HCT116 (cell line): ENCODE data around the gene PI4K2A. TPM values are rescaled to one million over a fixed set of nuclear protein-coding genes. Genes with fewer than 3 reads are reported as not detected.

Experiments used
- ATAC-seq: fragments of 200-7000 bp; cut with Tn5 transposase; 2 replicates; pipeline ENCODE4 v1.9.1; 2020; ENCODE audit warnings: mild to moderate bottlenecking, moderate library complexity
- BruUV-seq: library from RNA; stranded (reverse); fragments of 400-500 nt; replicated peaks from 2 replicates; lab custom pipeline; 2021; lab: Mats Ljungman, UMichigan
- CTCF ChIA-PET: fragments of 300-600 bp; sonication (Branson Sonifier 250); formaldehyde crosslinking; loops from one replicate; lab custom pipeline; 2021; ENCODE audit warnings: antibody characterized with exemption; lab: Charles Lee
- POLR2A ChIA-PET: fragments of 300-600, 350-600 bp; sonication (Branson Sonifier 250); formaldehyde crosslinking; loops from one replicate; lab custom pipeline; 2021; ENCODE audit warnings: antibody characterized with exemption; lab: Charles Lee
- RAD21 ChIA-PET, 2 experiments: fragments of 300-600 bp; sonication (Branson Sonifier 250); formaldehyde crosslinking; loops; one replicate each; lab custom pipeline; 2023; ENCODE audit warnings: low total read pairs in 2 of 2; ENCODE audit not compliant: uncharacterized antibody in 2 of 2, unreplicated experiment in 2 of 2, low non-redundant PET in 1 of 2; lab: Charles Lee
- DNase-seq: peaks from one replicate; pipeline ENCODE4 v3.0.0-alpha.2; 2010; ENCODE audit warnings: low read depth, low spot score
- H2AFZ ChIP-seq: fragments of 200-600 bp; shearing (Covaris generic), sonication (generic); 2 replicates; pipeline ENCODE4 v1.6.1; 2017; ENCODE audit warnings: low read depth, mixed run types, mixed read lengths, antibody characterized with exemption, low read length; ENCODE audit not compliant: poor library complexity, severe bottlenecking
- H3K27ac ChIP-seq: 2 replicates; pipeline ENCODE4 v1.5.1; 2012; ENCODE audit warnings: low read depth, low read length
- H3K27me3 ChIP-seq: fragments of 200-600 bp; sonication (generic); 2 replicates; pipeline ENCODE4 v1.6.1; 2016; ENCODE audit warnings: mixed run types, low read length, mixed read lengths; ENCODE audit not compliant: insufficient read depth
- H3K36me3 ChIP-seq, 2 experiments: fragments of 200-500 bp in 1 of 2; fragments of 200-600 bp in 1 of 2; sonication (Bioruptor generic) in 1 of 2; sonication (generic) in 1 of 2; 2 replicates each; pipeline versions ENCODE4 v1.5.1 to v1.6.1; 2014 to 2016; ENCODE audit warnings: low read length in 2 of 2, inconsistent platforms in 1 of 2, mixed read lengths in 1 of 2, mixed run types in 1 of 2; ENCODE audit not compliant: insufficient read depth in 2 of 2, control insufficient read depth in 1 of 2
- H3K4me1 ChIP-seq, 2 experiments: fragments of 200-600 bp in 1 of 2; sonication (generic) in 1 of 2; 2 replicates each; pipeline versions ENCODE4 v1.5.1 to v1.6.1; 2012 to 2017; ENCODE audit warnings: low read length in 2 of 2, inconsistent platforms in 1 of 2, mild to moderate bottlenecking in 1 of 2, mixed read lengths in 1 of 2, mixed run types in 1 of 2, moderate library complexity in 1 of 2; ENCODE audit not compliant: insufficient read depth in 2 of 2, control insufficient read depth in 1 of 2
- H3K4me2 ChIP-seq: fragments of 200-600 bp; sonication (generic); 2 replicates; pipeline ENCODE4 v1.6.1; 2017; ENCODE audit warnings: mixed run types, low read length, mixed read lengths
- H3K4me3 ChIP-seq, 2 experiments: fragments of 200-600 bp in 1 of 2; sonication (generic) in 1 of 2; replicated peaks in 1 of 2; 2 replicates each; pipeline ENCODE4 v1.5.1; 2011 to 2016; ENCODE audit warnings: low read length in 2 of 2, control low read depth in 1 of 2, low read depth in 1 of 2, mild to moderate bottlenecking in 1 of 2, mixed read lengths in 1 of 2, mixed run types in 1 of 2
- H3K79me2 ChIP-seq: fragments of 200-600 bp; sonication (generic); 2 replicates; pipeline ENCODE4 v1.6.1; 2017; ENCODE audit warnings: mild to moderate bottlenecking, mixed run types, low read length, moderate library complexity, mixed read lengths; ENCODE audit not compliant: insufficient read depth
- H3K9ac ChIP-seq: fragments of 200-600 bp; sonication (generic); 2 replicates; pipeline ENCODE4 v1.6.1; 2016; ENCODE audit warnings: low read length, mixed read lengths
- H3K9me2 ChIP-seq: fragments of 200-600 bp; sonication (generic), shearing (Covaris generic); 2 replicates; pipeline ENCODE4 v1.6.1; 2017; ENCODE audit warnings: mixed run types, mild to moderate bottlenecking, moderate library complexity; ENCODE audit not compliant: insufficient read depth
- H3K9me3 ChIP-seq, 2 experiments: fragments of 200-500 bp in 1 of 2; fragments of 200-600 bp in 1 of 2; sonication (Bioruptor generic) in 1 of 2; sonication (generic) in 1 of 2; 2 replicates each; pipeline ENCODE4 v1.6.1; 2014 to 2017; ENCODE audit warnings: low read length in 2 of 2, mixed read lengths in 2 of 2, inconsistent platforms in 1 of 2, low read depth in 1 of 2, mild to moderate bottlenecking in 1 of 2, mixed run types in 1 of 2, moderate library complexity in 1 of 2; ENCODE audit not compliant: control insufficient read depth in 1 of 2, insufficient read depth in 1 of 2
- H4K20me1 ChIP-seq: fragments of 200-600 bp; sonication (generic), shearing (Covaris generic); 2 replicates; pipeline ENCODE4 v1.6.1; 2017; ENCODE audit warnings: mixed run types, mild to moderate bottlenecking, moderate library complexity; ENCODE audit not compliant: insufficient read depth
- ATF3 ChIP-seq: IDR thresholded peaks from 2 replicates; pipeline ENCODE4 v1.6.1; 2012
- CEBPB ChIP-seq: IDR thresholded peaks from 2 replicates; pipeline ENCODE4 v1.6.1; 2012; ENCODE audit warnings: low read depth
- EGR1 ChIP-seq: IDR thresholded peaks from 2 replicates; pipeline ENCODE4 v1.6.1; 2012; ENCODE audit warnings: low read depth
- EZH2 ChIP-seq: fragments of 200-600 bp; sonication (generic); IDR thresholded peaks from 2 replicates; pipeline ENCODE4 v1.6.1; 2017; ENCODE audit warnings: antibody characterized with exemption, mixed run types
- EZH2phosphoT487 ChIP-seq: fragments of 200-600 bp; IDR thresholded peaks from 2 replicates; pipeline ENCODE4 v1.6.1; 2018; ENCODE audit warnings: antibody characterized with exemption, borderline replicate concordance
- FOSL1 ChIP-seq: IDR thresholded peaks from 2 replicates; pipeline ENCODE4 v1.6.1; 2012; ENCODE audit warnings: low read depth
- JUND ChIP-seq: IDR thresholded peaks from 2 replicates; pipeline ENCODE4 v1.6.1; 2012
- MAX ChIP-seq: IDR thresholded peaks from 2 replicates; pipeline ENCODE4 v1.6.1; 2012
- POLR2A ChIP-seq: IDR thresholded peaks from 2 replicates; pipeline ENCODE4 v1.7.0; 2011; ENCODE audit warnings: borderline replicate concordance; ENCODE audit not compliant: insufficient read depth, insufficient read length; ENCODE audit errors: extremely low read depth
- SIN3A ChIP-seq: IDR thresholded peaks from 2 replicates; pipeline ENCODE4 v1.6.1; 2012; ENCODE audit warnings: low read depth
- SRF ChIP-seq: IDR thresholded peaks from 2 replicates; pipeline ENCODE4 v1.6.1; 2012; ENCODE audit warnings: low read depth
- TCF7L2 ChIP-seq: IDR thresholded peaks from 2 replicates; pipeline ENCODE4 v1.7.0; 2011; ENCODE audit warnings: borderline replicate concordance, inconsistent platforms; ENCODE audit not compliant: insufficient read depth, insufficient read length; ENCODE audit errors: extremely low read depth
- YY1 ChIP-seq: IDR thresholded peaks from 2 replicates; pipeline ENCODE4 v1.6.1; 2011; ENCODE audit warnings: low read length, low read depth, moderate library complexity, mild to moderate bottlenecking; ENCODE audit not compliant: insufficient replicate concordance; ENCODE audit errors: extremely low read depth
- intact Hi-C: fragments of 100-400 bp; cut with micrococcal nuclease; formaldehyde crosslinking; loops from 2 replicates; pipeline ENCODE4 v1.10.0; 2022
- total RNA-seq: library from RNA; stranded (reverse); gene quantifications from one replicate; pipeline ENCODE4 v1.2.1, GENCODE V29; 2021; ENCODE audit not compliant: unreplicated experiment
- TF ChIP-seq, protein P1 (sequence below), 3 experiments: fragments of 200-600 bp in 1 of 3; sonication (generic) in 1 of 3; IDR thresholded peaks in 2 of 3; conservative IDR thresholded peaks in 1 of 3; 2 replicates each; pipeline ENCODE4 v1.5.1; 2012 to 2017; ENCODE audit warnings: low read depth in 2 of 3, low read length in 2 of 3, antibody characterized with exemption in 1 of 3, borderline replicate concordance in 1 of 3, control low read depth in 1 of 3, mild to moderate bottlenecking in 1 of 3, mixed read lengths in 1 of 3, mixed run types in 1 of 3, moderate library complexity in 1 of 3; ENCODE audit not compliant: insufficient read depth in 1 of 3

The PI4K2A gene
- total RNA-seq, 1 experiment from 2014 or later, result 20.0 TPM

- BruUV-seq, result TSS peak; percentile 43
- Histone ChIP-seq H3K4me3 (peak overlapping the region; percentile 72 to 81), H2AFZ (no peak overlapping the region), H3K4me2 (peak overlapping the region; percentile 76), H3K4me1 (peaks cover 37 to 51% of the 10 kb centered on the region in 2 experiments), H3K27ac (peak overlapping the region; percentile 99), H3K9me3 (no peaks in the 10 kb centered on the region), H3K27me3 (no peaks in the 10 kb centered on the region), H3K36me3 (peaks cover 0 to 12% of the 10 kb centered on the region in 2 experiments; a peak in 2 of 4 replicates), H3K9ac (peak overlapping the region; percentile 94), H4K20me1 (no peaks in the 10 kb centered on the region), H3K79me2 (peaks cover 26% of the 10 kb centered on the region; the same call in 1 of the 2 replicates), H3K9me2 (no peaks in the 10 kb centered on the region)
- POLR2A ChIA-PET, result interaction anchor here (1.0 to 2.3 kb wide), 3 partner anchors 8 to 28 kb away, joined by 3 to 12 read pairs (median 4); partner anchors contain the start of gene AVPI1
- TF ChIP-seq EZH2, result no peak
- TF ChIP-seq, protein P1, sequence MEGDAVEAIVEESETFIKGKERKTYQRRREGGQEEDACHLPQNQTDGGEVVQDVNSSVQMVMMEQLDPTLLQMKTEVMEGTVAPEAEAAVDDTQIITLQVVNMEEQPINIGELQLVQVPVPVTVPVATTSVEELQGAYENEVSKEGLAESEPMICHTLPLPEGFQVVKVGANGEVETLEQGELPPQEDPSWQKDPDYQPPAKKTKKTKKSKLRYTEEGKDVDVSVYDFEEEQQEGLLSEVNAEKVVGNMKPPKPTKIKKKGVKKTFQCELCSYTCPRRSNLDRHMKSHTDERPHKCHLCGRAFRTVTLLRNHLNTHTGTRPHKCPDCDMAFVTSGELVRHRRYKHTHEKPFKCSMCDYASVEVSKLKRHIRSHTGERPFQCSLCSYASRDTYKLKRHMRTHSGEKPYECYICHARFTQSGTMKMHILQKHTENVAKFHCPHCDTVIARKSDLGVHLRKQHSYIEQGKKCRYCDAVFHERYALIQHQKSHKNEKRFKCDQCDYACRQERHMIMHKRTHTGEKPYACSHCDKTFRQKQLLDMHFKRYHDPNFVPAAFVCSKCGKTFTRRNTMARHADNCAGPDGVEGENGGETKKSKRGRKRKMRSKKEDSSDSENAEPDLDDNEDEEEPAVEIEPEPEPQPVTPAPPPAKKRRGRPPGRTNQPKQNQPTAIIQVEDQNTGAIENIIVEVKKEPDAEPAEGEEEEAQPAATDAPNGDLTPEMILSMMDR (IDR thresholded peaks at IDR 0.05 in 2 of 3, conservative IDR thresholded peaks at IDR 0.05 in 1 of 3; ENCODE audit: borderline replicate concordance in 1 of 3, insufficient read depth in 1 of 3, low read depth in 2 of 3, low read length in 2 of 3), result no peak
- no peak for TF ChIP-seq POLR2A
- no peak for TF ChIP-seq TCF7L2
- no peak for TF ChIP-seq MAX
- no peak for TF ChIP-seq YY1
- no peak for TF ChIP-seq CEBPB
- TF ChIP-seq SIN3A, result no peak
- no peak for TF ChIP-seq EGR1
- TF ChIP-seq SRF, result no peak
- TF ChIP-seq ATF3, result no peak
- TF ChIP-seq JUND, result no peak
- TF ChIP-seq FOSL1, result no peak
- no peak for TF ChIP-seq EZH2phosphoT487
- CTCF ChIA-PET, result interaction anchor here (0.6 to 2.6 kb wide), 3 partner anchors 13 to 173 kb away, joined by 3 to 16 read pairs (median 6); partner anchors contain the start of gene AVPI1
- DNase-seq (no peak), ATAC-seq (no peak)
- intact Hi-C loops, result no loop called here
- RAD21 ChIA-PET, result no interaction called here
These were observed 74.9 kb downstream of the PI4K2A start for GRCh38 chr10:97715259-97715874.
